Inferior parietal cortex (tissue), 1 donor: ENCODE results near the gene STRIP2.
"Not testable (repeated sequence)": the region's sequence is repeated elsewhere in the genome, so short reads cannot be mapped to it uniquely, and the experiment has no call there.

ENCODE experiments used
- DNase-seq: peaks from one replicate; pipeline ENCODE4 v3.0.0-alpha.2; 2016; ENCODE audit errors: extremely low spot score

The STRIP2 gene

GRCh38 chr7:129453510-129454248 lies 19.4 kb downstream of the STRIP2 start:
- DNase-seq = no peak

- no peak for DNase-seq
Measured at GRCh38 chr7:129454249-129454551, 20.0 kb downstream of the STRIP2 start.

- DNase-seq = no peak
Measured at GRCh38 chr7:129456421-129456820, 22.2 kb downstream of the STRIP2 start.

DNA sequence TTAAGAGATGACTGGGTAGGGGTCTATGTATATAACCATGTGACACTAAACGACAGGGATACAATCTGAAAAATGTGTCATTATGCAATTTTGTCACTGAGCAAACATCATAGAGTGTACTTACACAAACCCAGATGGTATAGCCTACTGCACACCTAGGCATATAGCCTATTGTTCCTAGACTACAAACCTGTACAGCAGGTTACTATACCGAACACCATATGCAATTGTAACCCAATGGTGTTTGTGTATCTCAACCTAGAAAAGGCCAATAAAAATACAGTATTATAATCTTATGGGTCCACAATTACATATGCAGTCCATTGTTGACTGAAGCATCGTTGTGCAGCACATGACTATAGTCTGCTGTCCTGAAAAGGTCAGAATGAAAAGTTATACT lies 22.9 kb downstream of the STRIP2 start:
- no peak for DNase-seq

DNA sequence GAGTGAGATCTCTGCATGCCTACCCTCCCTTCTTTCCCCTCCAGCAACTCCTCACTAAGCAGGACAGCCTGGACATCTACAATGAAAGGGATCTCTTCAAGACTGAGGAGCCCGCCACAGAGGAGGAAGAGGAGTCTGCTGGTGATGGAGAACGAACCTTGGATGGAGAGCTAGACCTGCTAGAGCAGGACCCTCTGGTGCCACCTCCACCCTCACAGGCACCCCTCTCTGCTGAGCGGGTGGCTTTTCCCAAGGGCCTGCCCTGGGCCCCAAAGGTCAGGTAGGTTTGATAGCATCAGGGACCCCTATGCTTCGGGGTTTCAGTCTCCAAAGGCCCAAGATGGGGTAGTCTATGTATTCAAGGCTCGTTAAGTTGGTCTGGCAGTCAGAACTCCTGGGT lies 23.9 kb downstream of the STRIP2 start:
- no peak for DNase-seq

- DNase-seq = no peak
Measured at GRCh38 chr7:129461809-129462208, 27.6 kb downstream of the STRIP2 start.

DNA sequence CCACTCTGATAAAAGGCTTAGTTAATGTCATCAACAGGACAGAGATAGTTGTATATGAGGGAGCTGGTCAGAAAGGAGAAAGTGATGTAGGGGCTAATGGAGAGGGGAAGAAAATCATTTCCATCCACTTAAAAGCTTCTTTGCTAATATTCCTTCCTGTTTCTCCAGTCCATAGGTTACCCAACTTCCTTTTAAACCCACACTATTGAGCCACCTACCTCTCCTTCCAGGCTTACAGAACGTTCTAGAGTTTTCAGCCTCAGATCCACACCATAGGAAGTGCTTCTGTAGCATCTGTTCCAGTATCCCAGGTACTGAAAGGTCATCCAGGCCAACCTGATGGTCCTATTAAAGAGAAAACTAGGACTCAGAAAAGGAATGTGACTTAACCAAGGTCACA lies 28.2 kb downstream of the STRIP2 start:
- no peak for DNase-seq

DNA sequence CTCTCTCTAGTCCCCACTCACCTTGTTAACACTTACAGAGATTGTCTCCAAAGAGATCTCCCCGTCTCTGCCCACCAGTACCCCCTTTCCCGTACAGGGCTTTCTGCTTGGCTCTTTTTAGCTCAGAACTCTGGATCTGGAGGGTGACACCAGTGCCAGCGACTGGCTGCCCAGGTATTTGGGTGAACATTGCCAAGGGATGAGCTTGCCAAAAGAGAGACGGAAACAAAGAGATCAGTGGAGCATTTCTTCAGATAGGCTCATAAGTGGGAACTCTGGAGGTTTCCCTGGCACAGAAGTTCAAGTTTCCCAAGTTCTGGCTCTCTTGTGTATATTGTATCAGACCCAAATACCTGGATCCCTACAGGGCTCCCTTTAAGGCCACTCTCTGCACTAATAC lies 30.0 kb downstream of the STRIP2 start:
- DNase-seq = no peak

- DNase-seq = no peak
Measured at GRCh38 chr7:129465080-129465479, 30.8 kb downstream of the STRIP2 start.

DNA sequence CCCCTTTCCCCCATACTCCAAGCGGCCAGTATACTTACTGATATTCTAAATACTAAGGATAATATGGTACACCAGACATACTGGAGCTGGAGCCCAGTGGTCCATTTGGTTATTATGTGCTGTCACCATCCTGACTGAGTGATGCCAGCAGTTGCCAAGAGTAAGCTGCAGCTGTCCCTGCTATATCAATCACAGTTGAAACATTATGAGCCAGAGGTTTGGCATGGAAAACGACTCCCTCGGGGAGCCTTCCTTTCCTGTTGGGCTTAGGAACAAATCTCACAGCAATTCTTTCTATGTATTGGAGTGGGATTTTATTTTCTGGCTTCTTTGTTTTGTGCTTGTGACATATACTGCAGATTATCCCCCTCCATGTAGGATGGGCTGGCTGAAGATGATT lies 32.6 kb downstream of the STRIP2 start:
- no peak for DNase-seq

DNA sequence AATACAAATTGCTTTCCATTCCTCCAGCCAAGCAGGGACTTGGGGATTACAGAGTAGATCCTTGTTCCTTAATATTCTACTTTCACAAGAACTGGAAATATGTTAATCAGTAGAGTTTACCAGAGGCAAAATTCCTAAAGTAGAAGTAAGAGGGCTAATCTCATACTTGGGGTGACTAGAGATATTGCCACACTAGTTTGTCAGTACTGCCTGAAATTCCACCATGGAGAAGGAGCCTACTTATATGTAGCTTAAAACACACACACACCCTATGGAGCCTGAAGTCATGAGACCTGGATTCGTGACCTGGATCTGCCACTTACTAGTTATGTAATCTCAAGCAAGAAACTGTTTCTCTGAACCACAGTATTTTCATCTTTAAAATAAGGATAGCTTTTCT lies 33.9 kb downstream of the STRIP2 start:
- no peak for DNase-seq

- no peak for DNase-seq
Measured at GRCh38 chr7:129468547-129468946, 34.3 kb downstream of the STRIP2 start.

DNA sequence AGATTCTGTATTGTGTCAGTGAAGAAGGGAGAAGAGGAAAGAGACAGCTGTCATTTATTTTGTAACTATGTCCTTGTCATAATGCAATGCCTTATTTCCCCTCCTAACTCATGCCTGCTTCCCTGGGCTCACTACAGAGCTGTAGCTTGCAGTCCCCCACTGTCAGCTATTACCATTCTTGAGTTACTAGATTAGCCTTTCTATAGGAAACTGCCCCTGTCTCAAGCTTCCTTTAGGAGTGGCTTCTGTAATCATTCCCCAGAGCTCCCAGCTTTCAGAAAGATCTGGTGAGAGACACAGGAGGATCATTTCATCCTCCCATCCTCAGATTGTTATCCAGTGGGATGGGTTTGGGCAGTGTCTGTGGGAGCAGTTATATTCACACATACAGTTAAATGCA lies 35.7 kb downstream of the STRIP2 start:
- no peak for DNase-seq

DNA sequence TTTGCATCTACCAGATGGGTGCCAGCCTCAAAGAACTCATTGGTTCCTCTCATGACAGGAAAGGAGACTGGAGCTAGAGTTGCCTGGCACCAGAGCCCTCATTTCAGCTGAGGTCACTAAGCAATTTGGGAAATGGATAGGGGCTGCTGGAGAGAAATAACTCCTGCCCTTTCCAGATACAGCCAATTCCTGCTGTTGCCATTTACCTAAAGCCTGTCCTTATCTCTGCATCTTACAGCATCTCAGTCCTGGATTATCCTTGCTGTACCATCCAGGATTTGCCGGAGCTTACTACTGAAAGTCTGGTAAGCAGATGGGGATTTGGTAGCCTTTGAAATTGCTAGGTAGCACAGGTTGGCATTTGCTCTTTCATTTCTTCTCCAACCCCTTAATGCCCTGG lies 36.2 kb downstream of the STRIP2 start:
- no peak for DNase-seq

DNA sequence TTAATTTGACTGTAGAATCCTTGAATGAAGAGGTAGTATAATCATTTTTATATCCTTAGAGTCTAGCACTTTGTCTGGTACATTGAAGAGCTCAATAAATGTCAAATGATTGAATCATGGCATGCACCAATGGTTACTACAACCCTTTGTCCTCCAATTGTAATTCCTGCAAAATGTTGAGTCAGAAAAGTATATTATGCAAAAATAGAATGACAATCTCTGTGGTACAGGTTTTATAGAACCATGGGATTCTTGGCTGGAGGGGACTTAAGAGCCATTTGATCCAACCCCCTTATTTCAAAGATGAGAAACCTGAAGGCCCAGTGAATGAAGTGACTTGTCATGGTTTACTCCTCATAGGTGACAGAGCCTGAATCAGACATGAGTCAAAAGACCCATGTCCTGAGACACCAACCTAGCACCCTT lies 37.2 kb downstream of the STRIP2 start:
- no peak for DNase-seq

GRCh38 chr7:129475931-129476330 lies 41.7 kb downstream of the STRIP2 start:
- not testable (repeated sequence) for DNase-seq

DNA sequence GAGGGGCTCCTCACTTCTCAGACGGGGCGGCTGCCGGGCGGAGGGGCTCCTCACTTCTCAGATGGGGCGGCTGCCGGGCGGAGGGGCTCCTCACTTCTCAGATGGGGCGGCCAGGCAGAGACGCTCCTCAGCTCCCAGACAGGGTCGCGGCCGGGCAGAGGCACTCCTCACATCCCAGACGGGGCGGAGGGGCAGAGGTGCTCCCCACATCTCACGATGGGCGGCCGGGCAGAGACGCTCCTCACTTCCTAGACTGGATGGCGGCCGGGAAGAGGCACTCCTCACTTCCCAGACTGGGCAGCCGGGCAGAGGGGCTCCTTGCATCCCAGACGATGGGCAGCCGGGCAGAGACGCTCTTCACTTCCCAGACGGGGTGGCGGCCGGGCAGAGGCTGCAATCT lies 42.2 kb downstream of the STRIP2 start:
- not testable (repeated sequence) for DNase-seq

DNA sequence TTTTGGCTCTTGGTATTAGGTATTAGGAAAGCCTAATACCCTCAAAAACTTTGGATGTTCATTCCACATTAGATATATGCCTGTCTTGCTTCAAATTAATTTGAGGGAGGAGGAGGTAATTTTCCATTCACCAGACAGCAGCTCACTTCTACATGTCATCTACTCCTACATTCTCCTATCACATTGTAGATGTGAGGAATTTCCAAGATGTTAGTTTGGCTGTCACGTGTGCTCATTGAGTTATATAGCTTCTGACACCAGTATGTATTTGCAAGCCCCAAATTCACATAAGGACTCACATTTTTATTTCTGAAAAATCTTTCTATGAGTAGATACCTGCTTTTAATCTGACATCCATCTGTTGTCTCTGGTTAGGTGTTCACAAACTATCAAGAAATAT lies 45.6 kb downstream of the STRIP2 start:
- no peak for DNase-seq

GRCh38 chr7:129480674-129481363 lies 46.6 kb downstream of the STRIP2 start:
- DNase-seq = no peak

- not testable (repeated sequence) for DNase-seq
Measured at GRCh38 chr7:129481376-129481775, 47.1 kb downstream of the STRIP2 start.

GRCh38 chr7:129482781-129483180 lies 48.5 kb downstream of the STRIP2 start:
- no peak for DNase-seq

DNA sequence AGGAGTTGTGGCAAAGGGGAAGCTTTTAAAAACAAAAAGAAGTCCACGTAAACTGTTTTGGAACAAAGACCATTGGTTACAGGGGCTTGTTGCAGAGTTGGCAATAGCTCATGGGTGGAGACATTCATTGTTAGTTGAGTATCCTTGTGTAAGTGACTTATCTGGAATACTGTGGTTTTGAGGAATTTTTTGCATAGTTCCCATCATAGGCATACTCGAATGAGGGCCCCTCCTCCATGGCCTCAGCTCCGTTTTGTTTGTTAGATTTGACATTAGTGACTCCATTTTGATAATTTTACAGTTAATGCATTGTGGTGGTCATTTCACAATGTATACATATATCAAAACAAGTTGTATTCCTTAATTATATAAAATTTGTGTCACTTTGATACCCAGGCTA lies 55.3 kb downstream of the STRIP2 start:
- DNase-seq = no peak

GRCh38 chr7:129492391-129492790 lies 58.2 kb downstream of the STRIP2 start:
- DNase-seq = no peak

GRCh38 chr7:129493555-129493954 lies 59.3 kb downstream of the STRIP2 start:
- DNase-seq = peak; percentile 48
